NCI-H82 treated with DMSO at 0.1 percent for 48 hours (cell line): Measurements from ENCODE around the gene SPACA1.

Source experiments
- DNase-seq: peaks from one replicate; lab custom pipeline; 2025; ENCODE audit not compliant: unreplicated experiment; lab: John Stamatoyannopoulos, UW

SPACA1 gene

GRCh38 chr6:88089708-88090107 is 42.1 kb downstream of the SPACA1 start:
- no peak for DNase-seq

- no peak for DNase-seq
Observed at GRCh38 chr6:88105741-88106340, 58.2 kb downstream of the SPACA1 start.

GRCh38 chr6:88107241-88107640 is 59.6 kb downstream of the SPACA1 start:
- DNase-seq = peak; percentile 30

- DNase-seq = no peak
Observed at GRCh38 chr6:88111991-88112390, 64.3 kb downstream of the SPACA1 start.

GRCh38 chr6:88114838-88115237 is 67.2 kb downstream of the SPACA1 start:
- DNase-seq = no peak

- no peak for DNase-seq
Observed at GRCh38 chr6:88115307-88115706, 67.7 kb downstream of the SPACA1 start.

GRCh38 chr6:88116276-88116675 is 68.6 kb downstream of the SPACA1 start:
- no peak for DNase-seq
